Astrocyte (in vitro differentiated cells and primary cell): ENCODE data around the gene NIP7. TPM values are rescaled to one million over a fixed set of nuclear protein-coding genes. Genes with fewer than 3 reads are reported as not detected.
A peak's percentile ranks its signal among the peaks of the same experiment; 100 is the strongest.

ENCODE experiments used
- DNase-seq: peaks from one replicate; pipeline ENCODE4 v3.0.0-alpha.2; 2010; ENCODE audit warnings: low read depth
- FAIRE-seq: peaks from 2 replicates; lab custom pipeline; 2011; peaks lifted over from hg19 to GRCh38; lab: Jason Lieb, UNC
- H2AFZ ChIP-seq: 2 replicates; pipeline ENCODE4 v1.6.0; 2012; ENCODE audit warnings: low read depth, low read length, inconsistent platforms
- H3K27ac ChIP-seq: 2 replicates; pipeline ENCODE4 v1.5.1; 2011; ENCODE audit warnings: low read depth, low read length, inconsistent platforms
- H3K27me3 ChIP-seq: 2 replicates; pipeline ENCODE4 v1.6.0; 2011; ENCODE audit warnings: low read length, inconsistent platforms; ENCODE audit not compliant: insufficient read depth
- H3K36me3 ChIP-seq: 2 replicates; pipeline ENCODE4 v1.5.1; 2011; ENCODE audit warnings: low read length, inconsistent platforms; ENCODE audit not compliant: insufficient read depth
- H3K4me1 ChIP-seq: 2 replicates; pipeline ENCODE4 v1.5.1; 2011; ENCODE audit warnings: low read length, inconsistent platforms; ENCODE audit not compliant: insufficient read depth
- H3K4me2 ChIP-seq: 2 replicates; pipeline ENCODE4 v1.6.0; 2012; ENCODE audit warnings: low read length, inconsistent platforms
- H3K4me3 ChIP-seq: 2 replicates; pipeline ENCODE4 v1.5.1; 2011; ENCODE audit warnings: low read depth, mild to moderate bottlenecking, low read length, inconsistent platforms; ENCODE audit not compliant: insufficient read depth
- H3K79me2 ChIP-seq: 2 replicates; pipeline ENCODE4 v1.6.0; 2012; ENCODE audit warnings: mild to moderate bottlenecking, low read length, inconsistent platforms; ENCODE audit not compliant: insufficient read depth
- H3K9ac ChIP-seq: 2 replicates; pipeline ENCODE4 v1.6.0; 2012; ENCODE audit warnings: mild to moderate bottlenecking, low read length, inconsistent platforms
- H3K9me3 ChIP-seq: 2 replicates; pipeline ENCODE4 v1.5.1; 2012; ENCODE audit warnings: low read depth, mild to moderate bottlenecking, low read length, inconsistent platforms; ENCODE audit not compliant: insufficient read depth
- H4K20me1 ChIP-seq: 2 replicates; pipeline ENCODE4 v1.6.0; 2012; ENCODE audit warnings: low read length, inconsistent platforms; ENCODE audit not compliant: insufficient read depth
- H3K27ac Mint-ChIP-seq: one replicate; pipeline ENCODE4 v1.8.0; 2021; ENCODE audit warnings: mild to moderate bottlenecking, mixed read lengths; ENCODE audit not compliant: unreplicated experiment
- H3K27me3 Mint-ChIP-seq: one replicate; pipeline ENCODE4 v1.8.0; 2021; ENCODE audit warnings: low read depth, mixed read lengths; ENCODE audit not compliant: unreplicated experiment
- H3K36me3 Mint-ChIP-seq: one replicate; pipeline ENCODE4 v1.8.0; 2021; ENCODE audit warnings: low read depth, mixed read lengths; ENCODE audit not compliant: unreplicated experiment
- H3K4me1 Mint-ChIP-seq: one replicate; pipeline ENCODE4 v1.8.0; 2021; ENCODE audit warnings: low read depth, mixed read lengths; ENCODE audit not compliant: unreplicated experiment
- H3K4me3 Mint-ChIP-seq: one replicate; pipeline ENCODE4 v1.8.0; 2021; ENCODE audit warnings: mild to moderate bottlenecking, moderate library complexity, mixed read lengths; ENCODE audit not compliant: unreplicated experiment
- H3K9me3 Mint-ChIP-seq: one replicate; pipeline ENCODE4 v1.8.0; 2021; ENCODE audit warnings: mild to moderate bottlenecking, mixed read lengths; ENCODE audit not compliant: unreplicated experiment
- EZH2 ChIP-seq: IDR thresholded peaks from 2 replicates; pipeline ENCODE4 v1.6.1; 2012; ENCODE audit warnings: mild to moderate bottlenecking, low read length, inconsistent platforms; ENCODE audit not compliant: insufficient read depth
- total RNA-seq: library from RNA; stranded (reverse); gene quantifications from 2 replicates; pipeline ENCODE4 v1.2.1, GENCODE V29; 2021
- TF ChIP-seq, protein P1 (sequence below): IDR thresholded peaks from 2 replicates; pipeline ENCODE4 v1.5.1; 2011; ENCODE audit warnings: low read depth, mild to moderate bottlenecking, inconsistent platforms, low read length, moderate library complexity; ENCODE audit not compliant: insufficient read depth

The NIP7 gene
- total RNA-seq, 1 donor from 2014 or later, result 35.7 TPM

DNA sequence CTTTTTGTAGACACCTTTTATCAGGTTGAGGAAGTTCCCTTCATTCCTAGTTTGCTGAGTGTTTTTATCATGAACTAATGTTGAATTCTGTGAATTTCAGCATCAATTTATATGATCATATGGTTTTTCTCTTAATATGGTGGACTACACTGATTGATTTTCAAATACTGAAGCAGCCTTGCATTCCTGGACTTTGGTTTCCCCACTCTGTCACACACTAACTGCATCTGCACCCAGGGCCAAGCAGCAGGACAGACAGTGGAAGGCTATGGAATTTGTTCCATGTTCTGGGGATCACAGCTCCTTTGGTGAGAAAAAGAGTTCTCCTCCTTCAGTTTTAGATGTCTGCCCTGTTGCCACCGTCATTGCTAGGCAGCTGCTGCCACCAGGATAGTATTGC is 38.5 kb downstream of the NIP7 start:
- Histone ChIP-seq H3K4me3 (no peak overlapping the region), H3K4me2 (no peak overlapping the region), H3K9me3 (no peaks in the 10 kb centered on the region), H3K4me1 (no peaks in the 10 kb centered on the region), H2AFZ (no peak overlapping the region), H3K9ac (no peak overlapping the region), H3K36me3 (peaks cover 19% of the 10 kb centered on the region), H4K20me1 (peaks cover 7% of the 10 kb centered on the region), H3K27me3 (no peaks in the 10 kb centered on the region), H3K79me2 (peaks cover 34% of the 10 kb centered on the region), H3K27ac (no peak overlapping the region)
- peaks cover under 1% of the 10 kb centered on the region for H3K4me1 Mint-ChIP-seq
- no peak for FAIRE-seq
- H3K27me3 Mint-ChIP-seq, result no peaks in the 10 kb centered on the region
- no peak for DNase-seq
- H3K9me3 Mint-ChIP-seq, result no peaks in the 10 kb centered on the region
- H3K27ac Mint-ChIP-seq, result no peak overlapping the region
- no peak for TF ChIP-seq EZH2
- TF ChIP-seq, protein P1, sequence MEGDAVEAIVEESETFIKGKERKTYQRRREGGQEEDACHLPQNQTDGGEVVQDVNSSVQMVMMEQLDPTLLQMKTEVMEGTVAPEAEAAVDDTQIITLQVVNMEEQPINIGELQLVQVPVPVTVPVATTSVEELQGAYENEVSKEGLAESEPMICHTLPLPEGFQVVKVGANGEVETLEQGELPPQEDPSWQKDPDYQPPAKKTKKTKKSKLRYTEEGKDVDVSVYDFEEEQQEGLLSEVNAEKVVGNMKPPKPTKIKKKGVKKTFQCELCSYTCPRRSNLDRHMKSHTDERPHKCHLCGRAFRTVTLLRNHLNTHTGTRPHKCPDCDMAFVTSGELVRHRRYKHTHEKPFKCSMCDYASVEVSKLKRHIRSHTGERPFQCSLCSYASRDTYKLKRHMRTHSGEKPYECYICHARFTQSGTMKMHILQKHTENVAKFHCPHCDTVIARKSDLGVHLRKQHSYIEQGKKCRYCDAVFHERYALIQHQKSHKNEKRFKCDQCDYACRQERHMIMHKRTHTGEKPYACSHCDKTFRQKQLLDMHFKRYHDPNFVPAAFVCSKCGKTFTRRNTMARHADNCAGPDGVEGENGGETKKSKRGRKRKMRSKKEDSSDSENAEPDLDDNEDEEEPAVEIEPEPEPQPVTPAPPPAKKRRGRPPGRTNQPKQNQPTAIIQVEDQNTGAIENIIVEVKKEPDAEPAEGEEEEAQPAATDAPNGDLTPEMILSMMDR, result no peak
- H3K4me3 Mint-ChIP-seq, result no peak overlapping the region
- H3K36me3 Mint-ChIP-seq, result peaks cover 10% of the 10 kb centered on the region

DNA sequence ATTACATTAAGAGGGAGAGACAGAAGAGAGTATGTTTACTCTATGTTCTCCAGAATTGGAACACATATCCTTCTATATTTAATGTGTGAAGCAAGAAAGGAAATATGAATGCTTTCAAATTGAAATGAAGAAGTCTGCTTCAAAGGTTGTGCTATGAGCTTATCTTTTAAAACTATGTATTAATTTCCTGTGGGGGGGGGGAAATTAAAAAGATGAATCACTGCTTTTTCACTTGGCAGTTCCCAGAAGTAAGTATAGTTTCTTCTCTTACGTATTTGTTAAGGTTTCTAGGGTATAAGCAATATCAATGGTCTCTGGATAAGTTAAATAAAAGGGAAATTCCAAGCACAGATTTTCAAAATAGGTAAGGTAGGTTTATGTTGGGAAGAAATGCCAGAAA is 39.2 kb downstream of the NIP7 start:
- TF ChIP-seq, protein P1, result no peak
- no peak for TF ChIP-seq EZH2
- no peaks in the 10 kb centered on the region for H3K9me3 Mint-ChIP-seq
- H3K27me3 Mint-ChIP-seq, result no peaks in the 10 kb centered on the region
- Histone ChIP-seq H3K4me1 (no peaks in the 10 kb centered on the region), H3K27ac (no peak overlapping the region), H3K36me3 (peaks cover 21% of the 10 kb centered on the region), H3K27me3 (no peaks in the 10 kb centered on the region), H3K9ac (no peak overlapping the region), H3K9me3 (no peaks in the 10 kb centered on the region), H2AFZ (no peak overlapping the region), H3K4me3 (no peak overlapping the region), H4K20me1 (peaks cover 4% of the 10 kb centered on the region), H3K4me2 (peak overlapping the region; percentile 24), H3K79me2 (peaks cover 36% of the 10 kb centered on the region)
- no peak overlapping the region for H3K4me3 Mint-ChIP-seq
- peaks cover 8% of the 10 kb centered on the region for H3K36me3 Mint-ChIP-seq
- peak; percentile 36 for DNase-seq
- H3K27ac Mint-ChIP-seq, result no peak overlapping the region
- no peak for FAIRE-seq
- peaks cover 5% of the 10 kb centered on the region for H3K4me1 Mint-ChIP-seq

DNA sequence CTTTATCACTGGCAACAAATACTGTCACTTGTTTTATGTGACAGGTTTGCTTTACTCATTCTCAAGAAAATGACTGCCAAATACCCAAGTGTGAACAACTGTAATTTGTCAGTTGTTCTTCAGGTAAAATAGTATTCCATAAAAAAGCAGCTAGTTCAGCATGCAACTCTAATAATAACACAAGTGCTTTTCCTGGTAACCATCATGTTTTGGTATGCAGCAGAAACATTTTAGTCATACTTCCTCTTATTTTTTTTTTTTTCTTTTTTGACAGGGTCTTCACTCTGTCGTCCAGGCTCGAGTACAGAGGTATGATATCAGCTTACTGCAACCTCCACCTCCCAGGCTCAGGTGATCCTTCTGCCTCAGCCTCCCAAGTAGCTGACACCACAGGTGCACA is 41.7 kb downstream of the NIP7 start:
- Mint-ChIP-seq H3K9me3 (no peaks in the 10 kb centered on the region), H3K36me3 (peaks cover 6% of the 10 kb centered on the region), H3K4me1 (peaks cover 12% of the 10 kb centered on the region), H3K4me3 (no peak overlapping the region), H3K27ac (no peak overlapping the region), H3K27me3 (no peaks in the 10 kb centered on the region)
- DNase-seq (no peak), FAIRE-seq (no peak)
- H3K9me3 ChIP-seq, result no peaks in the 10 kb centered on the region
- no peak overlapping the region for H3K9ac ChIP-seq
- H3K4me1 ChIP-seq, result no peaks in the 10 kb centered on the region
- TF ChIP-seq, protein P1, result no peak
- no peak for TF ChIP-seq EZH2
- H3K4me2 ChIP-seq, result no peak overlapping the region
- no peak overlapping the region for H2AFZ ChIP-seq
- peaks cover 21% of the 10 kb centered on the region for H3K36me3 ChIP-seq
- H3K4me3 ChIP-seq, result no peak overlapping the region
- peaks cover 9% of the 10 kb centered on the region for H4K20me1 ChIP-seq
- H3K79me2 ChIP-seq, result peaks cover 50% of the 10 kb centered on the region
- H3K27me3 ChIP-seq, result no peaks in the 10 kb centered on the region
- no peak overlapping the region for H3K27ac ChIP-seq
